ENCODE data around the gene ENDOU.
"Not testable (repeated sequence)": the region's sequence is repeated elsewhere in the genome, so short reads cannot be mapped to it uniquely, and the experiment has no call there.

ENDOU gene

DNA sequence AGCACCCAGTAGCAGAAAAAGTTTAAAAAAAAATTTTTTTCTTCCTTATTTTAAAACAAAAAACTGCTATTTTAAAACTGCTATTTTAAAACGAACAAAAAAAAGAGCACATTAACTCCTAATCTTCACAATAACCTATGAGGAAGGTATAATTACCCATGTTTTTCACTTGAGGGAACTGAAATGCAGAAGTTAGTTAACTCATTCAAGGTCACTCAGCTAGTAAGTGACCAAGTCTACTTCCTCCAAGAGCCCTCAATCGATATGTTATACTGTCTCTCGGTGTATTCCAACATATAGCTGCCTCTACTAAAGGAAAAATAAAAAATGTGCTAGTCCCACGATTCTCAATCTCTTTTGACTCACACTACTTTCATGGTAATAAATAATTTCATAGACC is 27.2 kb downstream of the ENDOU start:
- no peak for DNase-seq (ENCODE audit: low read depth in 3 of 3, low spot score in 1 of 3)

DNA sequence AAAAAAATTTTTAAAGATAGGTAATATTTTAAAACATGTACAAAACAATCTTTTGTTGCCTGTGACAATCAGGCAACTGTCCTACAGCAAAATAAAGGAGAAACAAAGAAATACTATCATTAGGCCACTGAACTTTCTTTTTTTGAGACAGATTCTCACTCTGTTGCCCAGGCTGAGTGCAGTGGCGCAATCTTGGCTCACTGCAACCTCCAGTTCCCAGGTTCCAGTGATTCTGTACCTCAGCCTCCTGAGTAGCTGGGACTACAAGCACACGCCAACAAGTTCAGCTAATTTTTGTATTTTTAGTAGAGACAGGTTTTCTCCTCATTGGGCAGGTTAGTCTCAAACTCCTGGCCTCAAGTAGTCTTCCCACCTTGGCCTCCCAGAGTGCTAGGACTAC is 36.1 kb downstream of the ENDOU start:
- DNase-seq (ENCODE audit: low read depth in 3 of 3, low spot score in 1 of 3): no peak

DNA sequence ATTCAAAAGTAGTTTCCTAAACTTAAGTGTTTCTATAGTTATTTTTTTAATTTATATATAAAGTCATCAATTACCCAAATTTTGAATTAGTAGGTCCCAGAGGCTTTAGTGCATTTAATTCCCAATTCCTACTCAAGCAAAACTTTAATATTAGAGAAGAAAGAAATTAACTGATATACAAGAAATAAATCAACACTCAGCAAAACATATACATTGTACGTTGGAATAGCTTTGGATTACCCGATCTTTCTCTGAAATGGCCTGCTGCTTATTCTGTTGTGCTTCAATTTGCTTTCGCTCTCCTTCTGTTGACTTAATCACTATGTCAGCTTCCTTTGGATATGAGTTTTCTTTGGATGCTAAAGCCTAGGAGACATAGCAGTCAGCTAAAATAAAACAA is 37.7 kb downstream of the ENDOU start:
- no peak for DNase-seq (ENCODE audit: low read depth in 3 of 3, low spot score in 1 of 3)

DNA sequence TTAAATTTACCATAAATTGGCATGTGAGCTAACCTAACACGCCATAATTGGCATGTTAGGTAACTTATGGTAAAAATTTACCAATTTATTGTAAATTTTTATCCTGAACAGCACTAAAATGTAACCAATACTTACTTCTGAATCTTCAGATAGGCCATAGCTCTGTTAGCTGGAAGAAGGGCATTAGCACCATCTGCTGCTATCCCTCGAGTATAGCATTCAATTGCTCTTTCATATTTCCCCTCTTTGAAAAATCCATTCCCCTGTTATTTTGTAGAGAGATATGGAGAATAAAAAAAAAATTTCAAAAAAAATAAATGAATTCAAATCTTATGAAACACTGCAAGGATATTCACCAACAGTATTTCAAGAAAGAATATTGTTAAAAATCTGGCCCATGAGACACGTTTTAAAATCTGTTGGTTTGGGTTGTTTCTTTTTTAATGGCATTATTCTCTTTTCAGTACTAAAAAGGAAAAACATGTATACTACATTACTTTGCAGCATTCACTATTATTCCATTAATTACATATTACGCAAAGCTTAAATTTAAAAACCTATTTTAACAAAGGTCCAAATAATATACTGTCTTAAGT is 38.5 kb downstream of the ENDOU start:
- DNase-seq (ENCODE audit: low read depth in 3 of 3, low spot score in 1 of 3): no peak

DNA sequence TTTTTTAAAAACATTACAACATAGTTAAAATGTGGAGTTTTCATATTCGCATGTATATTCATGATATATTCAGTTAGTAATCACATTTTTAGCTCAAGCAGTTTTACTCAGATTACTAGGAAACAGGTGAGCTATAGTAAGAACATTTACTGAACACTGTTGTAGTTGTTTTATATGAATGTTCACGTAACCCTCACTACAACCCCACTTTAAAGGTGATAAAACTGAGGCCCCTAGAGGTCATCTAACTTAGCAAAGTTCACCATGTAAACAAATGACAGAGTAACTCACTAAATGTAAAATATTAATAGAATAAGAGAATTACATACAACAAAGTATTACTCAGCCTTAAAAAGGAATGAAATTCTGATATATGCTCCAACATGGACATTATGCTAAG is 45.5 kb downstream of the ENDOU start:
- no peak for DNase-seq (ENCODE audit: low read depth in 3 of 3, low spot score in 1 of 3)

DNA sequence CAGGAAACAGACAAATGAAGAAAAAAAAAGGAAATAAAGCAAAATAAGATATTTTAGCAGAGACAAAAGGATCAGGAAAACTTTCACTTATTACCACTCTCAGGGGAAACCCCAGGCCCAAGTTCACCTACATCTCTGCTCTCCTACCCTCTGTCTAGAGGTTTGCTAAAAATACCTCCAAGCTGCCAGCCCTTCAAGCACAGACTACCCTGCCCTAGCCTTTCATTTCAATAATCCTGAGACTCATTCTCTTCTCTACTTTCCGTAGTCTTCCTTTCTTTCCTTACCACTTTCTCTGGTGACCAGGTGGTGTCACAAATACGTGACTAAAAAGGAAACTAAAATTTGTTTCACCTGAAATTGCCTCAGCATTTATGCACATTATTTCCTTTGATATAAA is 53.2 kb downstream of the ENDOU start:
- no peak for DNase-seq (ENCODE audit: low read depth in 3 of 3, low spot score in 1 of 3)

DNA sequence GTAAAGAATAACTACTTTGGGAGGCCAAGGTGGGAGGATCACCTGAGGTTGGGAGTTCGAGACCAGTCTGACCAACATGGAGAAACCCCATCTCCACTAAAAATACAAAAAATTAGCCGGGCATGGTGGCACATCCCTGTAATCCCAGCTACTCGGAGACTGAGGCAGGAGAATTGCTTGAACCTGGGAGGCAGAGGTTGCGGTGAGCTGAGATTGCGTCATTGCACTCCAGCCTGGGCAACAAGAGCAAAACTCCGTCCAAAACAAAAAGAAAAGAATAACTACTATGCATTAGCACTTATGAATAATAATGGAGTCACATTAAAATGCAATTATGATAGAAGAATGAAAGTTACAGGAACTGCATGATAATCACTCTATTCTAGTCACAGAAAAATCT is 57.4 kb downstream of the ENDOU start:
- DNase-seq (ENCODE audit: low read depth in 3 of 3, low spot score in 1 of 3): not testable (repeated sequence)
